Esophagus muscularis mucosa (tissue), 4 donors: ENCODE data around the gene FGF10. TPM values are rescaled to one million over a fixed set of nuclear protein-coding genes. Genes with fewer than 3 reads are reported as not detected.
A peak's percentile ranks its signal among the peaks of the same experiment; 100 is the strongest.

Experiments
- DNase-seq: peaks from one replicate; pipeline ENCODE4 v3.0.0-alpha.2; 2017; ENCODE audit errors: extremely low spot score
- H3K27ac ChIP-seq, 4 donors: fragments of 200-600 bp; sonication (generic); replicated peaks in 1 of 4; 1 replicate in 3 of 4; 2 replicates in 1 of 4; pipeline ENCODE4 v1.5.1; 2016 to 2019; ENCODE audit warnings: mild to moderate bottlenecking in 1 of 4
- H3K27me3 ChIP-seq, 4 donors: fragments of 200-600 bp; sonication (generic); one replicate each; pipeline versions ENCODE4 v1.5.1 to v1.6.0; 2016 to 2019
- H3K36me3 ChIP-seq, 4 donors: fragments of 200-600 bp; sonication (generic); one replicate each; pipeline ENCODE4 v1.5.1; 2016 to 2019
- H3K4me1 ChIP-seq, 4 donors: fragments of 200-600 bp; sonication (generic); one replicate each; pipeline ENCODE4 v1.5.1; 2016 to 2019
- H3K4me3 ChIP-seq, 4 donors: fragments of 200-600 bp; sonication (generic); 1 replicate in 2 of 4; 2 replicates in 2 of 4; pipeline ENCODE4 v1.5.1; 2016 to 2019; ENCODE audit warnings: mild to moderate bottlenecking in 4 of 4, moderate library complexity in 1 of 4
- H3K9me3 ChIP-seq, 4 donors: fragments of 200-600 bp; sonication (generic); 1 replicate in 3 of 4; 2 replicates in 1 of 4; pipeline ENCODE4 v1.5.1; 2016 to 2019
- CTCF ChIP-seq, 3 experiments: fragments of 200-600 bp in 2 of 3; fragments of 450-650 bp in 1 of 3; sonication (generic) in 2 of 3; IDR thresholded peaks; one replicate each; pipeline ENCODE4 v1.5.1; 2017 to 2019; ENCODE audit warnings: antibody characterized with exemption in 3 of 3, mild to moderate bottlenecking in 2 of 3, moderate library complexity in 1 of 3
- EP300 ChIP-seq: sonication (generic); formaldehyde crosslinking; IDR thresholded peaks from one replicate; pipeline ENCODE4 v1.6.1; 2017; ENCODE audit warnings: antibody characterized with exemption
- POLR2A ChIP-seq: fragments of 450-650 bp; IDR thresholded peaks from one replicate; pipeline ENCODE4 v1.6.1; 2017; ENCODE audit warnings: antibody characterized with exemption, moderate library complexity, mild to moderate bottlenecking, low read depth
- POLR2AphosphoS5 ChIP-seq, 2 donors: sonication (generic); formaldehyde crosslinking; IDR thresholded peaks; one replicate each; pipeline ENCODE4 v1.6.1; 2017; ENCODE audit warnings: antibody characterized with exemption in 2 of 2
- whole genome bisulfite sequencing: methylation state at CpG from one replicate; pipeline ENCODE4 v1.1.5; 2018; 5-methylcytosine and 5-hydroxymethylcytosine counted together
- intact Hi-C: fragments of 100-400 bp; cut with DNase I; formaldehyde crosslinking; loops from one replicate; pipeline ENCODE4 v1.15.1; 2023
- total RNA-seq, 4 donors: library from RNA; depleted of rRNA; stranded (reverse); fragments of >200 nt; gene quantifications; one replicate each; pipeline versions ENCODE4 v1.1.0 to v1.2.1, GENCODE V29; 2016

The FGF10 gene
- total RNA-seq, 4 donors from 2014 or later = 3.7 to 10.4 (median 5.0) TPM

GRCh38 chr5:44334622-44335021 is 54.6 kb downstream of the FGF10 start:
- H3K9me3 ChIP-seq = no peaks in the 10 kb centered on the region
- no peaks in the 10 kb centered on the region for H3K36me3 ChIP-seq
- intact Hi-C loops = loop anchor here (5.0 kb wide), 1 partner anchor 607 kb away; no protein-coding TSS in a partner anchor
- WGBS = 80% methylated on average over 1 of the region's 1 CpG
- no peak overlapping the region for H3K4me3 ChIP-seq
- H3K27ac ChIP-seq = no peak overlapping the region
- TF ChIP-seq EP300 = no peak
- no peak for DNase-seq
- H3K27me3 ChIP-seq = no peaks in the 10 kb centered on the region
- peaks cover 0 to 6% (median 2%) of the 10 kb centered on the region in 4 donors for H3K4me1 ChIP-seq

GRCh38 chr5:44332285-44332971 is 56.8 kb downstream of the FGF10 start:
- no peak for DNase-seq
- intact Hi-C loops = loop anchor here (5.0 kb wide), 1 partner anchor 605 kb away; no protein-coding TSS in a partner anchor
- H3K27ac ChIP-seq = peak overlapping the region in 2 of 4 donors; percentile 40 to 45
- H3K27me3 ChIP-seq = no peaks in the 10 kb centered on the region
- no peaks in the 10 kb centered on the region for H3K36me3 ChIP-seq
- WGBS = 64% methylated on average over 3 of the region's 3 CpGs
- H3K9me3 ChIP-seq = no peaks in the 10 kb centered on the region
- TF ChIP-seq CTCF (IDR thresholded peaks at IDR 0.05) = peak in 2 of 3 experiments; percentile 38 to 55
- TF ChIP-seq POLR2A = no peak
- H3K4me3 ChIP-seq = no peak overlapping the region
- H3K4me1 ChIP-seq = peaks cover 0 to 6% (median 2%) of the 10 kb centered on the region in 4 donors

- peaks cover 0 to 6% (median 2%) of the 10 kb centered on the region in 4 donors for H3K4me1 ChIP-seq
- H3K27ac ChIP-seq = peak overlapping the region in 1 of 4 donors; percentile 45
- H3K36me3 ChIP-seq = no peaks in the 10 kb centered on the region
- no peak overlapping the region for H3K4me3 ChIP-seq
- 56% methylated on average over 3 of the region's 3 CpGs for WGBS
- no peaks in the 10 kb centered on the region for H3K9me3 ChIP-seq
- H3K27me3 ChIP-seq = no peaks in the 10 kb centered on the region
- peak in 1 of 2 donors; percentile 27 for TF ChIP-seq POLR2AphosphoS5 (IDR thresholded peaks at IDR 0.05)
- TF ChIP-seq EP300 = no peak
- no peak for DNase-seq
- intact Hi-C loops = loop anchor here (5.0 kb wide), 1 partner anchor 604 kb away; no protein-coding TSS in a partner anchor
Observed at GRCh38 chr5:44331471-44332050, 57.7 kb downstream of the FGF10 start.

- H3K27me3 ChIP-seq = no peaks in the 10 kb centered on the region
- intact Hi-C loops = loop anchor here (5.0 kb wide), 1 partner anchor 602 kb away; no protein-coding TSS in a partner anchor
- DNase-seq = no peak
- TF ChIP-seq POLR2AphosphoS5 (IDR thresholded peaks at IDR 0.05) (no peak), POLR2A (no peak)
- H3K27ac ChIP-seq = no peak overlapping the region
- no peaks in the 10 kb centered on the region for H3K36me3 ChIP-seq
- no peak overlapping the region for H3K4me3 ChIP-seq
- peaks cover 0 to 6% (median 2%) of the 10 kb centered on the region in 4 donors for H3K4me1 ChIP-seq
- no peaks in the 10 kb centered on the region for H3K9me3 ChIP-seq
- WGBS = 88% methylated on average over 2 of the region's 2 CpGs
Observed at GRCh38 chr5:44329716-44330115, 59.5 kb downstream of the FGF10 start.

- Histone ChIP-seq H3K9me3 (no peaks in the 10 kb centered on the region), H3K27me3 (no peaks in the 10 kb centered on the region), H3K27ac (no peak overlapping the region), H3K4me3 (no peak overlapping the region), H3K36me3 (no peaks in the 10 kb centered on the region), H3K4me1 (no peaks in the 10 kb centered on the region)
- intact Hi-C loops = no loop called here
- 91% methylated on average over 3 of the region's 3 CpGs for WGBS
- DNase-seq = no peak
- no peak for TF ChIP-seq POLR2A
- TF ChIP-seq POLR2AphosphoS5 (IDR thresholded peaks at IDR 0.05) = no peak
- TF ChIP-seq CTCF (IDR thresholded peaks at IDR 0.05) = no peak
- TF ChIP-seq EP300 = no peak
Observed at GRCh38 chr5:44321144-44321725, 68.0 kb downstream of the FGF10 start.

- TF ChIP-seq POLR2AphosphoS5 (IDR thresholded peaks at IDR 0.05) (no peak), EP300 (no peak), POLR2A (no peak), CTCF (IDR thresholded peaks at IDR 0.05) (no peak)
- intact Hi-C loops = no loop called here
- Histone ChIP-seq H3K36me3 (no peaks in the 10 kb centered on the region), H3K9me3 (no peaks in the 10 kb centered on the region), H3K27me3 (no peaks in the 10 kb centered on the region), H3K4me1 (no peaks in the 10 kb centered on the region), H3K4me3 (no peak overlapping the region), H3K27ac (no peak overlapping the region)
- no peak for DNase-seq
- 84% methylated on average over 1 of the region's 1 CpG for WGBS
Observed at GRCh38 chr5:44320188-44320587, 69.0 kb downstream of the FGF10 start.
